ENCODE results near the gene FCRL6.

DNA sequence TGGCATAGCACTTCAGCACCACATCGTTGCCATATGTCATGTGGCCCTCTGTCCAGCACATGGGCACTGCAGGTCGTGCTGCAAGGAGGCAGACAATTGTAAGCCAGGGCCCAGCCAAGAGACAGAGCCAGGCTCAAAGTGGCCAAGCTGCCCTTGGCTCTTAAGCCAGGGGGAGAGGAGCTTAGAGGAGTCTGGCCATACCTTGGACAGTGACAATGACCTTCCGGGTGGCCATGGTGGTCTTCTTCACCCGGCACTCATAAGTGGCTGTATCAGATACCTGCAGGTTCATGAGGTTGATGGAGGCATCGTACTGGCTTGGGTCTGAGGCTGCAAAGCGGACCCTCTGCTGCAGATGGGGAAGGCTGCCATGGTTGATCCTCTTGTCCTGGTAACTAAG lies 55.7 kb downstream of the FCRL6 start:
- TF ChIP-seq, protein P1, sequence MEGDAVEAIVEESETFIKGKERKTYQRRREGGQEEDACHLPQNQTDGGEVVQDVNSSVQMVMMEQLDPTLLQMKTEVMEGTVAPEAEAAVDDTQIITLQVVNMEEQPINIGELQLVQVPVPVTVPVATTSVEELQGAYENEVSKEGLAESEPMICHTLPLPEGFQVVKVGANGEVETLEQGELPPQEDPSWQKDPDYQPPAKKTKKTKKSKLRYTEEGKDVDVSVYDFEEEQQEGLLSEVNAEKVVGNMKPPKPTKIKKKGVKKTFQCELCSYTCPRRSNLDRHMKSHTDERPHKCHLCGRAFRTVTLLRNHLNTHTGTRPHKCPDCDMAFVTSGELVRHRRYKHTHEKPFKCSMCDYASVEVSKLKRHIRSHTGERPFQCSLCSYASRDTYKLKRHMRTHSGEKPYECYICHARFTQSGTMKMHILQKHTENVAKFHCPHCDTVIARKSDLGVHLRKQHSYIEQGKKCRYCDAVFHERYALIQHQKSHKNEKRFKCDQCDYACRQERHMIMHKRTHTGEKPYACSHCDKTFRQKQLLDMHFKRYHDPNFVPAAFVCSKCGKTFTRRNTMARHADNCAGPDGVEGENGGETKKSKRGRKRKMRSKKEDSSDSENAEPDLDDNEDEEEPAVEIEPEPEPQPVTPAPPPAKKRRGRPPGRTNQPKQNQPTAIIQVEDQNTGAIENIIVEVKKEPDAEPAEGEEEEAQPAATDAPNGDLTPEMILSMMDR (conservative IDR thresholded peaks at IDR 0.05): no peak
- no peak for TF ChIP-seq ZFX (IDR thresholded peaks at IDR 0.05)
